ENCODE results near the gene UBAC1.
"Not testable (repeated sequence)": the region's sequence is repeated elsewhere in the genome, so short reads cannot be mapped to it uniquely, and the experiment has no call there.

UBAC1 gene

GRCh38 chr9:135921749-135922310 lies 39.3 kb downstream of the UBAC1 start:
- no peak for TF ChIP-seq CTCF (IDR thresholded peaks at IDR 0.05; ENCODE audit: borderline replicate concordance, insufficient read depth, low read depth, low read length)
- H3K4me3 ChIP-seq (ENCODE audit: low read depth, low read length) = no peak overlapping the region

GRCh38 chr9:135920973-135921585 lies 40.1 kb downstream of the UBAC1 start:
- TF ChIP-seq CTCF (IDR thresholded peaks at IDR 0.05; ENCODE audit: borderline replicate concordance, insufficient read depth, low read depth, low read length) = no peak
- H3K4me3 ChIP-seq (ENCODE audit: low read depth, low read length) = no peak overlapping the region

GRCh38 chr9:135920256-135920930 lies 40.8 kb downstream of the UBAC1 start:
- no peak overlapping the region for H3K4me3 ChIP-seq (ENCODE audit: low read depth, low read length)
- TF ChIP-seq CTCF (IDR thresholded peaks at IDR 0.05; ENCODE audit: borderline replicate concordance, insufficient read depth, low read depth, low read length) = no peak

GRCh38 chr9:135919318-135919890 lies 41.8 kb downstream of the UBAC1 start:
- no peak for TF ChIP-seq CTCF (IDR thresholded peaks at IDR 0.05; ENCODE audit: borderline replicate concordance, insufficient read depth, low read depth, low read length)
- no peak overlapping the region for H3K4me3 ChIP-seq (ENCODE audit: low read depth, low read length)

- not testable (repeated sequence) for H3K4me3 ChIP-seq (ENCODE audit: low read depth, low read length)
These were observed 44.9 kb downstream of the UBAC1 start for GRCh38 chr9:135916227-135916626.

- TF ChIP-seq CTCF (IDR thresholded peaks at IDR 0.05; ENCODE audit: borderline replicate concordance, insufficient read depth, low read depth, low read length) = no peak
- H3K4me3 ChIP-seq (ENCODE audit: low read depth, low read length) = no peak overlapping the region
These were observed 46.3 kb downstream of the UBAC1 start for GRCh38 chr9:135914921-135915320.

GRCh38 chr9:135911233-135911632 lies 49.9 kb downstream of the UBAC1 start:
- not testable (repeated sequence) for H3K4me3 ChIP-seq (ENCODE audit: low read depth, low read length)

GRCh38 chr9:135910757-135911156 lies 50.4 kb downstream of the UBAC1 start:
- no peak for TF ChIP-seq CTCF (IDR thresholded peaks at IDR 0.05; ENCODE audit: borderline replicate concordance, insufficient read depth, low read depth, low read length)
- H3K4me3 ChIP-seq (ENCODE audit: low read depth, low read length) = no peak overlapping the region

Data from GM12875 (cell line).